Esophagus muscularis mucosa (tissue), 3 donors: ENCODE results near the gene MPC2.

ENCODE experiments used
- POLR2AphosphoS5 ChIP-seq, 2 donors: sonication (generic); formaldehyde crosslinking; IDR thresholded peaks; one replicate each; pipeline ENCODE4 v1.6.1; 2017; ENCODE audit warnings: antibody characterized with exemption in 2 of 2
- TF ChIP-seq, protein P1 (sequence below), 3 experiments: fragments of 200-600 bp in 2 of 3; fragments of 450-650 bp in 1 of 3; sonication (generic) in 2 of 3; IDR thresholded peaks; one replicate each; pipeline ENCODE4 v1.5.1; 2017 to 2019; ENCODE audit warnings: antibody characterized with exemption in 3 of 3, mild to moderate bottlenecking in 2 of 3, moderate library complexity in 1 of 3

DNA sequence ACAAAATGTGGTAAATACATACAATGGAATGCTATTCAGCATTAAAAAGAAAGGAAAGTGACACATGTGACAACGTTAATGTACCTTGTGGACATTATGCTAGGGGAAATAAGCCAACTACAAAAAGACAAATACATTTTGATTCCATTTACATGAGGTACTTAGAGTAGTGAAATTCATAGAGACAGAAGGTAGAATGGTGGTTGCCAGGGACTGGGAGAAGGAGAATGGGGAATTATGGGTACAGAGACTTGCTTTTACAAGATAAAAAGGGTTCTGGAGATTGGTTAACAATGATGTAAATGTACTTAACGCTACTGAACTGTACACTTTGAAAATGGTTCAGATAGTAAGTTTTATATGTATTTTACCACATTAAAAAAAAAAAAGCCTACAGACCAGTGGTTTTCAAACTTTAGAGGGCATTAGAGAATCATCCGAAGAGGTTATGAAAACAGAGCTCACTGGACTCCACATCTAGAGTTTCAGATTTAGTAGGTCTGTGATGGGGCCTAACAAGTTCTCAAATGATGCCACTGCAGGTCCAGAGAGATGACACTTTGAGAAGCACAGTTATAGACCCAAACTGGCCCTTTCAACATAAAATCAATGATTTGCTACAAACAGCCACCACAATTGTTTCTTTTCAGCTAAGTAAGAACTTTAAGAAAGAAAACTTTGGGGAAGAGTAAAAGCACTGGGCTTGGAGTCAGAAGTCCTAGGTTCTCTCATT lies 13.4 kb downstream of the MPC2 start:
- TF ChIP-seq POLR2AphosphoS5 (IDR thresholded peaks at IDR 0.05) = no peak
- TF ChIP-seq, protein P1, sequence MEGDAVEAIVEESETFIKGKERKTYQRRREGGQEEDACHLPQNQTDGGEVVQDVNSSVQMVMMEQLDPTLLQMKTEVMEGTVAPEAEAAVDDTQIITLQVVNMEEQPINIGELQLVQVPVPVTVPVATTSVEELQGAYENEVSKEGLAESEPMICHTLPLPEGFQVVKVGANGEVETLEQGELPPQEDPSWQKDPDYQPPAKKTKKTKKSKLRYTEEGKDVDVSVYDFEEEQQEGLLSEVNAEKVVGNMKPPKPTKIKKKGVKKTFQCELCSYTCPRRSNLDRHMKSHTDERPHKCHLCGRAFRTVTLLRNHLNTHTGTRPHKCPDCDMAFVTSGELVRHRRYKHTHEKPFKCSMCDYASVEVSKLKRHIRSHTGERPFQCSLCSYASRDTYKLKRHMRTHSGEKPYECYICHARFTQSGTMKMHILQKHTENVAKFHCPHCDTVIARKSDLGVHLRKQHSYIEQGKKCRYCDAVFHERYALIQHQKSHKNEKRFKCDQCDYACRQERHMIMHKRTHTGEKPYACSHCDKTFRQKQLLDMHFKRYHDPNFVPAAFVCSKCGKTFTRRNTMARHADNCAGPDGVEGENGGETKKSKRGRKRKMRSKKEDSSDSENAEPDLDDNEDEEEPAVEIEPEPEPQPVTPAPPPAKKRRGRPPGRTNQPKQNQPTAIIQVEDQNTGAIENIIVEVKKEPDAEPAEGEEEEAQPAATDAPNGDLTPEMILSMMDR (IDR thresholded peaks at IDR 0.05) = no peak
